H1 (cell line): ENCODE measurements around the gene ADAMTS17.

Experiments
- CREB1 ChIP-seq: IDR thresholded peaks from 2 replicates; pipeline ENCODE4 v1.6.1; 2012; ENCODE audit warnings: inconsistent platforms
- EZH2 ChIP-seq: fragments of 200-600 bp; sonication (generic); IDR thresholded peaks from 2 replicates; pipeline ENCODE4 v1.7.1; 2012; ENCODE audit warnings: low read depth, mild to moderate bottlenecking, moderate library complexity, low read length, inconsistent platforms; ENCODE audit not compliant: severe bottlenecking
- HDAC2 ChIP-seq, 2 experiments: fragments of 300-600 bp in 1 of 2; sonication (generic) in 1 of 2; IDR thresholded peaks; 2 replicates each; pipeline ENCODE4 v1.6.1; 2011 to 2012; ENCODE audit warnings: low read depth in 2 of 2, low read length in 2 of 2, mild to moderate bottlenecking in 2 of 2, moderate library complexity in 2 of 2, borderline replicate concordance in 1 of 2, inconsistent platforms in 1 of 2
- POLR2A ChIP-seq, 2 experiments: IDR thresholded peaks; 1 replicate in 1 of 2; 2 replicates in 1 of 2; pipeline ENCODE4 v1.6.1; 2011; ENCODE audit warnings: low read depth in 2 of 2, low read length in 2 of 2, mild to moderate bottlenecking in 2 of 2; ENCODE audit errors: control extremely low read depth in 1 of 2
- POLR2AphosphoS5 ChIP-seq: IDR thresholded peaks from 2 replicates; pipeline ENCODE4 v1.6.1; 2011; ENCODE audit warnings: low read depth, low read length
- RBBP5 ChIP-seq: IDR thresholded peaks from 2 replicates; pipeline ENCODE4 v1.7.1; 2012; ENCODE audit warnings: low read depth, mild to moderate bottlenecking, inconsistent platforms, low read length, moderate library complexity, borderline replicate concordance
- RFX5 ChIP-seq: IDR thresholded peaks from 2 replicates; pipeline ENCODE4 v1.6.1; 2011; ENCODE audit warnings: low read depth, low read length, improper control_type of control experiment, borderline replicate concordance
- TF ChIP-seq, protein P1 (sequence below), 3 experiments: IDR thresholded peaks; 1 replicate in 2 of 3; 2 replicates in 1 of 3; pipeline versions ENCODE4 v1.5.1 to v1.6.1; 2011; ENCODE audit warnings: low read length in 3 of 3, mild to moderate bottlenecking in 3 of 3, inconsistent platforms in 2 of 3, low read depth in 1 of 3, moderate library complexity in 1 of 3; ENCODE audit not compliant: insufficient read depth in 1 of 3; ENCODE audit errors: control extremely low read depth in 1 of 3

DNA sequence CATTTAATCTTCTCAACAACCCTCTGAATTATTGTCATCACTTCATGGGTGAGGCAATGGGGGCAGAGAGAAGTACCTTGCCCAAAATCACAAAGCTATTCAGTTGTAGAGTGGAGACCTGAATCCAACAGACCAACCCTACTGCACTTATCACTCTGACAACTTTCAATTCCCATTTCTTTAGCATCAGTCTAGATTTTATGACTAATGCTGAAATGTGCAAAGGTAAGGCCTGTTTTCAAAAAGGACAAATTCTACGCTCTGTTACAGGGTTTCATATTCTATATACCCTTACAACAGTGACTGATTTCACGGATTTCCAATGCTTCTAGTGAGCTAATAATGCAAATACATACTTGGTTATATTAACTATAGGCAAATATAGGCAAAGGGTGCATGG, 286.0 kb downstream of the ADAMTS17 start:
- TF ChIP-seq POLR2AphosphoS5 (no peak), RBBP5 (no peak), POLR2A (IDR thresholded peaks at IDR 0.05; ENCODE audit: control extremely low read depth in 1 of 2, low read depth in 2 of 2, low read length in 2 of 2) (no peak), CREB1 (no peak), EZH2 (no peak), HDAC2 (IDR thresholded peaks at IDR 0.05; ENCODE audit: borderline replicate concordance in 1 of 2, low read depth in 2 of 2, low read length in 2 of 2) (no peak), RFX5 (no peak)
- TF ChIP-seq, protein P1, sequence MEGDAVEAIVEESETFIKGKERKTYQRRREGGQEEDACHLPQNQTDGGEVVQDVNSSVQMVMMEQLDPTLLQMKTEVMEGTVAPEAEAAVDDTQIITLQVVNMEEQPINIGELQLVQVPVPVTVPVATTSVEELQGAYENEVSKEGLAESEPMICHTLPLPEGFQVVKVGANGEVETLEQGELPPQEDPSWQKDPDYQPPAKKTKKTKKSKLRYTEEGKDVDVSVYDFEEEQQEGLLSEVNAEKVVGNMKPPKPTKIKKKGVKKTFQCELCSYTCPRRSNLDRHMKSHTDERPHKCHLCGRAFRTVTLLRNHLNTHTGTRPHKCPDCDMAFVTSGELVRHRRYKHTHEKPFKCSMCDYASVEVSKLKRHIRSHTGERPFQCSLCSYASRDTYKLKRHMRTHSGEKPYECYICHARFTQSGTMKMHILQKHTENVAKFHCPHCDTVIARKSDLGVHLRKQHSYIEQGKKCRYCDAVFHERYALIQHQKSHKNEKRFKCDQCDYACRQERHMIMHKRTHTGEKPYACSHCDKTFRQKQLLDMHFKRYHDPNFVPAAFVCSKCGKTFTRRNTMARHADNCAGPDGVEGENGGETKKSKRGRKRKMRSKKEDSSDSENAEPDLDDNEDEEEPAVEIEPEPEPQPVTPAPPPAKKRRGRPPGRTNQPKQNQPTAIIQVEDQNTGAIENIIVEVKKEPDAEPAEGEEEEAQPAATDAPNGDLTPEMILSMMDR (IDR thresholded peaks at IDR 0.05; ENCODE audit: control extremely low read depth in 1 of 3, insufficient read depth in 1 of 3, low read depth in 1 of 3, low read length in 3 of 3): no peak
